Colonic mucosa (tissue), 4 donors: Measurements from ENCODE around the gene MUC20. TPM values are rescaled to one million over a fixed set of nuclear protein-coding genes. Genes with fewer than 3 reads are reported as not detected.
"Not testable (repeated sequence)": the region's sequence is repeated elsewhere in the genome, so short reads cannot be mapped to it uniquely, and the experiment has no call there.

Experiments
- DNase-seq: peaks from one replicate; pipeline ENCODE4 v3.0.0-alpha.2; 2020
- H3K27ac ChIP-seq: fragments of 200-600 bp; one replicate; pipeline ENCODE4 v1.8.0; 2021
- H3K27me3 ChIP-seq: fragments of 200-600 bp; one replicate; pipeline ENCODE4 v1.8.0; 2021
- H3K36me3 ChIP-seq: fragments of 200-600 bp; one replicate; pipeline ENCODE4 v1.8.0; 2021
- H3K4me1 ChIP-seq: fragments of 200-600 bp; one replicate; pipeline ENCODE4 v1.8.0; 2021; ENCODE audit warnings: mild to moderate bottlenecking
- H3K4me3 ChIP-seq: fragments of 200-600 bp; one replicate; pipeline ENCODE4 v1.8.0; 2021
- H3K9ac ChIP-seq, 2 donors: one replicate each; pipeline ENCODE4 v1.7.0; 2013; ENCODE audit warnings: control low read depth in 2 of 2, low read depth in 2 of 2, low read length in 2 of 2
- H3K9me3 ChIP-seq: fragments of 200-600 bp; one replicate; pipeline ENCODE4 v1.8.0; 2021
- CTCF ChIP-seq: fragments of 200-600 bp; IDR thresholded peaks from one replicate; pipeline ENCODE4 v1.8.0; 2022; ENCODE audit warnings: antibody characterized with exemption, mild to moderate bottlenecking
- intact Hi-C: fragments of 100-400 bp; cut with DNase I; formaldehyde crosslinking; loops from one replicate; pipeline ENCODE4 v1.14.1; 2022
- total RNA-seq, 2 donors: library from RNA; stranded (reverse); fragmentation: NEBNext Ultra II Directional in 1 of 2; extraction: Animal tissue kit (Norgen Biotek cat#: 25700) in 1 of 2; gene quantifications; one replicate each; pipeline ENCODE4 v1.2.1, GENCODE V29; 2021
- donor health status: healthy.
- donor health status: DM: no; HTN: no; CAD: no.
- donor health status: DM: no; HTN: no; CAD: no.

The MUC20 gene
- total RNA-seq, 2 donors from 2014 or later, result 58.1 to 170 TPM

- intact Hi-C loops, H3K27me3 ChIP-seq, H3K27ac ChIP-seq, H3K9me3 ChIP-seq, H3K4me1 ChIP-seq, H3K9ac ChIP-seq, H3K4me3 ChIP-seq: not testable (repeated sequence)
- DNase-seq, result peak; percentile 74
- H3K36me3 ChIP-seq, result peaks cover 15% of the 10 kb centered on the region
Measured at GRCh38 chr3:195687209-195687760, 33.5 kb upstream of the MUC20 start.

- intact Hi-C loops, H3K27me3 ChIP-seq, H3K9me3 ChIP-seq, H3K27ac ChIP-seq, DNase-seq, H3K4me3 ChIP-seq, H3K4me1 ChIP-seq, H3K9ac ChIP-seq: not testable (repeated sequence)
- peaks cover 18% of the 10 kb centered on the region for H3K36me3 ChIP-seq
Measured at GRCh38 chr3:195688471-195689183, 32.2 kb upstream of the MUC20 start.

GRCh38 chr3:195689184-195690070 lies 31.4 kb upstream of the MUC20 start:
- H3K4me1 ChIP-seq, intact Hi-C loops, H3K4me3 ChIP-seq, H3K9ac ChIP-seq, DNase-seq, H3K27ac ChIP-seq, H3K9me3 ChIP-seq, H3K27me3 ChIP-seq: not testable (repeated sequence)
- H3K36me3 ChIP-seq, result peaks cover 25% of the 10 kb centered on the region

- no peak overlapping the region for H3K9ac ChIP-seq
- no peaks in the 10 kb centered on the region for H3K9me3 ChIP-seq
- H3K4me3 ChIP-seq, result no peak overlapping the region
- H3K27ac ChIP-seq, result no peak overlapping the region
- TF ChIP-seq CTCF, result no peak
- no peaks in the 10 kb centered on the region for H3K4me1 ChIP-seq
- H3K36me3 ChIP-seq, result peaks cover 24% of the 10 kb centered on the region
- no peaks in the 10 kb centered on the region for H3K27me3 ChIP-seq
- intact Hi-C loops, result no loop called here
- DNase-seq, result no peak
Measured at GRCh38 chr3:195690951-195691350, 29.8 kb upstream of the MUC20 start.

GRCh38 chr3:195691596-195692353 lies 29.0 kb upstream of the MUC20 start:
- H3K27ac ChIP-seq, DNase-seq, H3K9me3 ChIP-seq, H3K4me3 ChIP-seq, intact Hi-C loops, H3K4me1 ChIP-seq, H3K27me3 ChIP-seq: not testable (repeated sequence)
- Histone ChIP-seq H3K9ac (peak overlapping the region in 1 of 2 donors; percentile 12), H3K36me3 (peaks cover 23% of the 10 kb centered on the region)

- TF ChIP-seq CTCF, result no peak
- DNase-seq, result no peak
- H3K4me1 ChIP-seq, result no peaks in the 10 kb centered on the region
- no peaks in the 10 kb centered on the region for H3K9me3 ChIP-seq
- peaks cover 25% of the 10 kb centered on the region for H3K36me3 ChIP-seq
- H3K27me3 ChIP-seq, result no peaks in the 10 kb centered on the region
- intact Hi-C loops, result no loop called here
- H3K27ac ChIP-seq, result no peak overlapping the region
- no peak overlapping the region for H3K4me3 ChIP-seq
- H3K9ac ChIP-seq, result no peak overlapping the region
Measured at GRCh38 chr3:195692354-195692685, 28.5 kb upstream of the MUC20 start.

GRCh38 chr3:195692781-195693427 lies 27.9 kb upstream of the MUC20 start:
- Histone ChIP-seq H3K4me1 (no peaks in the 10 kb centered on the region), H3K9me3 (no peaks in the 10 kb centered on the region), H3K9ac (no peak overlapping the region), H3K27me3 (no peaks in the 10 kb centered on the region), H3K27ac (no peak overlapping the region), H3K4me3 (no peak overlapping the region), H3K36me3 (peaks cover 25% of the 10 kb centered on the region)
- no peak for TF ChIP-seq CTCF
- no peak for DNase-seq
- intact Hi-C loops, result no loop called here
